Astrocyte of the cerebellum (primary cell): ENCODE measurements around the gene DNAJC6.
"Not testable (repeated sequence)": the region's sequence is repeated elsewhere in the genome, so short reads cannot be mapped to it uniquely, and the experiment has no call there.

Experiments used
- DNase-seq: peaks from one replicate; pipeline ENCODE4 v3.0.0-alpha.2; 2011; ENCODE audit warnings: low read depth
- H3K4me3 ChIP-seq: 2 replicates; pipeline ENCODE4 v1.5.1; 2011; ENCODE audit warnings: mild to moderate bottlenecking, low read depth, low read length, moderate library complexity
- CTCF ChIP-seq: IDR thresholded peaks from 2 replicates; pipeline ENCODE4 v1.5.1; 2012; ENCODE audit warnings: low read length, low read depth, moderate library complexity, mild to moderate bottlenecking; ENCODE audit errors: missing control alignments
- in situ Hi-C: cut with HindIII; loops from 2 replicates; pipeline ENCODE4 v1.10.0; 2017; ENCODE audit warnings: low sequenced_read_pairs

DNAJC6 gene

GRCh38 chr1:65377496-65378246, 68.3 kb downstream of the DNAJC6 start:
- no peak for TF ChIP-seq CTCF
- DNase-seq, result no peak
- H3K4me3 ChIP-seq, result no peak overlapping the region
- in situ Hi-C loops, result no loop called here

DNA sequence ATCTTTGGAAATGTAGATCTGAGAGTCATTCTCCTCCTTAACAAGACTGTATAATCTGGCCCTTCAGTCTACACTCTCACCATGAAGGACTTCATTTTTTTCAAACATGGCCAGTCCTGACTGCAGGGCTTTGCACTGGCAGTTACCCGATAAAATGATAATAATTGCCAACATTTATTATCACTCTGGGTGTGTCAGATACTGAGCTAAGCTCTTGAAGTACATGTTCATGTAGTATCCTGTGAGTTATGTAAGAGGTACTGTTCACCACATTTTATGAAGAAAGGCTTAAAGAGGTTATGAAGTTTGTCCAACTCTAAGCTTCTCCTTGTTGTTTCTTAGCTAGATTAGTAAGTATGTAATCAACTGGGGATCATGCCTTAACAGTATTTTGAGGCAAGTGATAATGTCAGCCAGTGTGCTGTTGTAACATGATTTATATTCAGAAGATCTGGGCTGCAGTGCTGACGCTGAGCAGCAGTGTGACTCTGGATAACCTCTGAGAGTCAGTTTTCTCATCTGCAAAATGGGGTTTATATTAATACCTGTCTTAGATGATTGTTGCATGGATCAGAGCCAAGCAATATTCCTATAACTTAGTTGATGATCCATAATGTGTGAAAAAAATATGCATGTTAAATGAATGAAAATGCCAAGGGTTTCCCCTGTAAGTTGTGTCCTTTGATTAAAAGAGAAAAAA, 69.1 kb downstream of the DNAJC6 start:
- DNase-seq, result no peak
- no peak for TF ChIP-seq CTCF
- no peak overlapping the region for H3K4me3 ChIP-seq
- in situ Hi-C loops, result no loop called here

DNA sequence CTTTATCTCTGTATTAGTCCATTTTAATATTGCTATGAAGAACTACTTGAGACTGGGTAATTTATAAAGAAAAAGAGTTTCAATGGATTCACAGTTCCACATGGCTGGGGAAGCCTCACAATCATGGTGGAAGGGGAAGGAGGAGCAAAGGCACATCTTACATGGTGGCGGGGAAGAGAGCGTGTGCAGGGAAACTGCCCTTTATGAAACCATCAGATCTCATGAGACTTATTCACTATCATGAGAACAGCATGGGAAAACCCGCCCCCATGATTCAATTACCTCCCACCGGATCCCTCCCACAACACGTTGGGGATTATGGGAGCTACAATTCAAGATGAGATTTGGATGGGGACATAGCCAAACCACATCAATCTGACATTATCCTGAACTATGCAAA, 75.1 kb downstream of the DNAJC6 start:
- H3K4me3 ChIP-seq, DNase-seq, in situ Hi-C loops: not testable (repeated sequence)

- in situ Hi-C loops, result loop anchor here (5.0 kb wide), 1 partner anchor 34 kb away; no protein-coding TSS in a partner anchor
- TF ChIP-seq CTCF, result no peak
- no peak overlapping the region for H3K4me3 ChIP-seq
- DNase-seq, result no peak
Measured at GRCh38 chr1:65386439-65386838, 77.1 kb downstream of the DNAJC6 start.

- H3K4me3 ChIP-seq, result no peak overlapping the region
- in situ Hi-C loops, result loop anchor here (5.0 kb wide), 1 partner anchor 36 kb away; no protein-coding TSS in a partner anchor
- no peak for TF ChIP-seq CTCF
- no peak for DNase-seq
Measured at GRCh38 chr1:65387821-65388220, 78.5 kb downstream of the DNAJC6 start.

GRCh38 chr1:65388908-65389695, 79.8 kb downstream of the DNAJC6 start:
- no peak for TF ChIP-seq CTCF
- H3K4me3 ChIP-seq, result no peak overlapping the region
- in situ Hi-C loops, result loop anchor here (5.0 kb wide), 1 partner anchor 37 kb away; no protein-coding TSS in a partner anchor
- DNase-seq, result no peak
